Jurkat, Clone E6-1 (cell line): ENCODE measurements around the gene PTGER4.
"Not testable (repeated sequence)": the region's sequence is repeated elsewhere in the genome, so short reads cannot be mapped to it uniquely, and the experiment has no call there.

ENCODE experiments used
- DNase-seq: peaks from one replicate; pipeline ENCODE4 v3.0.0-alpha.2; 2011; ENCODE audit warnings: low read depth, low spot score
- H3K4me3 ChIP-seq: 2 replicates; pipeline ENCODE4 v1.5.1; 2011; ENCODE audit warnings: mild to moderate bottlenecking, low read length, control low read depth, moderate library complexity

PTGER4 gene

DNA sequence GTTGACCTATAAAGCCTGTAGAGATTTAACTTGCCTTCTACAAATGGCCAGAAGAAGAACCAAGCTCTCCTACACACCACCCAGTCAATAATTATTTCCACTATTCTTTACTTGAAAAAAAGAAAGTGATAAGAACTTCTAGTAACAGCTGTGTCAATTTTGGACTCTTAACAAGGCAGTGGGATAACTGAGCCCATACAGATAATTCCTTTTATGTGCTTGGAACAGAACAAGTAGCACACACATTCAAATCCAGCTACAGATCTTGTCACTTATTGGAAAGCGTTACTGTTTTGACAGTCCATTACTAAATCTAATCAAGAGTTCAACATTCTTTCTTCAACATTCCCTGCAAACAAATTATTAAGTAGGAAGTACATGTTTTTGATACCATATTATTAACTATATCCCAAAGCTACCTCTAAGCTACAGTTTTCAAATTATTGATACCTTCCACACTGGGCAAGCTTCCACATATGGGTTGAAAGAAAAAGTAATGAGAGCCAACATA, 6.3 kb downstream of the PTGER4 start:
- DNase-seq = no peak
- H3K4me3 ChIP-seq = no peak overlapping the region

DNA sequence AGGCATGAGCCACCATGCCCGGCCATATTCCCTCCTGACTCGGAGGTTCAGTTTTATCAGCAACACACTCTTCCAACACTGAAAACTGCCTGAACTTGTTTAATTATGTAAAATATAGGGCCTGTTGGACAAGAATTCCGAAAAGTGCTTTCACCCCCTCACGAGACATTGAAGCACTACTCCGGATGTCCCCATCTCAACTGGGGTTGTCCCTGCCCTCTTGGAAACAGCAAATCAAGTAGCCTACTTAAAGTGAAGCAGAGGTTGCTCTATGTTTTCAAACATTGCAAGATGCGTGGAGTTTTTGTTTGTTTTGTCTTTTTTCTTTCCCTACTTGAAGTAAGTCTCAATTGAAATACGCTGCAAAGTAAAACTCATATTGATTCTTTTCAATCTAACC, 7.6 kb downstream of the PTGER4 start:
- no peak for DNase-seq
- H3K4me3 ChIP-seq = no peak overlapping the region

DNA sequence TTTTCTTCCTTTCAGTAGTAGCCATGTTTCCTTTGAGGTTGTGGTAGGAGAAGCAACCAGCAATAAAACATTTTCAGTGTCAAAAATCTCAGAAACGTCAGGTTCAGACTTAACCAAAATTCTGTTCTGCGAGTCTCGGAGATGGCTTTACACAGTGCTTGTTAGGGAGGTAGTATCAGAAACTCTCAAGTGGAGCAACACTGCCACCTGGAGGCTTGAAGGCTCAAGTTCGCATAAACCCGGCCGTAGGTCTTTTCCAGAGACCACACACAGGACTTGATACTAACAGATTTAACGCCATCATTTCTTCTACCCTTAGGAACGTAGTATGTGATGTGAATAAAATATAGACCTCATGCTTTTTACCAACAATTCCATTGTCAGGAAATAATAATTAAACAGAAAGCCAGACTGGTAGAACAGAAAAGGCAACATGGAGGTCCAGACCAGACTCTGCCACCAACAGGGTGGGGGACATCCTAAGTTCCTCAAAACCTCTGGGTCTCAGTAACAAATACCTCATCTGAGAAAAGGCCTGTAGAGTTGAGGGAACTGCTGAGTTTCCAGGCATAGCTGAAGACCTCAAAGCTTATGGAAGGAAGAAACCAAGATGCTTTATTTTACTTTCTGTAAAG, 8.5 kb downstream of the PTGER4 start:
- H3K4me3 ChIP-seq = no peak overlapping the region
- peak; percentile 90 for DNase-seq

DNA sequence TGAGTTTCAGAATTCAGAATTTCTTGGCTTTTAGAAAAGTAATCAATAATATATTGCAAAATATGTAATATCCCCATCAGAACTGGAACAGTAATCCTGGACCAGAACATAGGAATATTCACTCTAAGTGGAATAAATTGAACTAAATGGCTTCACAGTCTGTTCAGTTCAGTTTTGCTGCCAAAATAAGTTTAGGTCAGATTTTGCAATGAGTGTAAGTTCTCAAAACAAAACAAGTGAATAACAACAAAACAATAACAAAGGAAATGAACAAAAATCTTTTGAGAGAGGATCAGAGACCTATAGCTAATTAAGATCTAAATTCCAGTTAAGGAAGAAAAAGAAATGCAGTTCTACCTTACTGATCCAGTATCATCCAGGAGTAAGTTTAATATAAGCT, 9.3 kb downstream of the PTGER4 start:
- DNase-seq = no peak
- no peak overlapping the region for H3K4me3 ChIP-seq

DNA sequence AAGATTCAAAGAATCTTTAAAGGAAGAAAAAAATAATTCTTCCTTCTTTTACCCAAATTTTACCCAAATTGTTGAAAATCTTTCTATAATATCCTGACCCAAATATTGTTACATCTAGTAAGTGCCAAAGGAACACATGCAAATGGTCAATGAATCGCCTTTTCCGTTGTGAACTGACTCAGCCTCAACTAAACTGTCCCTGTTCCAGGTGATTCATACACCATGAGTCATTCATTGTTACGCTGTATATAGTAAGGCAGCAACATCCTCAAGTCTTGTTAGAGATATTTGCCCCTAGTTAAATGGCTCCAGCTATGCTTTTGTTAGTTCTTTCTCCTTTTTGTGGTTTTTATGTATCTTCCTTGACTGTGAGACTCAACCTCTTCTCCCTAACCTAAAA, 9.7 kb downstream of the PTGER4 start:
- H3K4me3 ChIP-seq = no peak overlapping the region
- DNase-seq = no peak

DNA sequence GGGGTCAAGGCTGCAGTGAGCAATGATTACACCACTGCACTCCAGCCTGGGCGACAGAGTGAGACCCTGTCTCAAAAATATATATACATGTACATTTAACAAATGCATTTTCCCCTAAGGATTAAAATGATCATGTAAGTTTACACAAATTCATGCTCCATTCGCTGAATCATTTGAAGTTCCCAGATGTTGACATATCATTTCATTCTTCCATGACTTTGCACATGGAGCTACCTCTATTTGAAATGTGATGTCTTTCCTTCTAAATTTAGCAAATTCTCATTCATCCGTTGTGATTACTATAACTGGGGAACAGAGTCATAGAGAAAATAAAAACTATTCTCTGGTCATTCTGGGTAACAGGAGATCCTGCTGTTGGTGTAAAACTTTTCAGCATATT, 10.6 kb downstream of the PTGER4 start:
- no peak overlapping the region for H3K4me3 ChIP-seq
- DNase-seq = no peak

DNA sequence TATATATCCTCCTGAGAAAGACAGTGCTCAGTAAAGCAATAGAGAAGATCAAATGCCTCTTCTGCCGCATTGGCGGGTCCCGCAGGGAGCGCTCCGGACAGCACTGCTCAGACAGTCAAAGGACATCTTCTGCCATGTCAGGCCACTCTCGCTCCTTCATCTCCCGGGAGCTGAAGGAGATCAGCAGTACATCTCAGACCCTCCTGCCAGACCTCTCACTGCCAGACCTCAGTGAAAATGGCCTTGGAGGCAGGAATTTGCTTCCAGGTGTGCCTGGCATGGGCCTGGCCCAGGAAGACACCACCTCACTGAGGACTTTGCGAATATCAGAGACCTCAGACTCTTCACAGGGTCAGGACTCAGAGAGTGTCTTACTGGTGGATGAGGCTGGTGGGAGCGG, 12.2 kb downstream of the PTGER4 start:
- DNase-seq = no peak
- no peak overlapping the region for H3K4me3 ChIP-seq

DNA sequence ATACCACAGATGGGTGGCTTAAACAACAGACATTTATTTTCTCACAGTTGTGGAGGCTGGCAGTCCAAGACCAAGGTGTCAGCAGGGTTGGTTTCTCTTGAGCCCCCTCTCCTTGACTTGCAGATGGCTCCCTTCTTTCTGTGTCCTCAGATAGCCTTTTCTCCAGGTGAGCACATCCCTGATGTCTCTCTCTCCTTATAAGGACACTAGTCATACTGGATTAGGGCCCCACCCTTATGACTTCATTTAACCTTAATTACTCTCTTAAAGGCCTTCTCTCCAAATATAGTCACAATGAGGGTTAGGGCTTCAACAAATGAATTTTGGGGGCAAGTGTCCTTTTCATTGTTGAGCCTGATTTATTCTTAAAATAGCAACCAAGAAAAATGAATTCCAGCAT, 14.7 kb downstream of the PTGER4 start:
- H3K4me3 ChIP-seq = no peak overlapping the region
- no peak for DNase-seq

DNA sequence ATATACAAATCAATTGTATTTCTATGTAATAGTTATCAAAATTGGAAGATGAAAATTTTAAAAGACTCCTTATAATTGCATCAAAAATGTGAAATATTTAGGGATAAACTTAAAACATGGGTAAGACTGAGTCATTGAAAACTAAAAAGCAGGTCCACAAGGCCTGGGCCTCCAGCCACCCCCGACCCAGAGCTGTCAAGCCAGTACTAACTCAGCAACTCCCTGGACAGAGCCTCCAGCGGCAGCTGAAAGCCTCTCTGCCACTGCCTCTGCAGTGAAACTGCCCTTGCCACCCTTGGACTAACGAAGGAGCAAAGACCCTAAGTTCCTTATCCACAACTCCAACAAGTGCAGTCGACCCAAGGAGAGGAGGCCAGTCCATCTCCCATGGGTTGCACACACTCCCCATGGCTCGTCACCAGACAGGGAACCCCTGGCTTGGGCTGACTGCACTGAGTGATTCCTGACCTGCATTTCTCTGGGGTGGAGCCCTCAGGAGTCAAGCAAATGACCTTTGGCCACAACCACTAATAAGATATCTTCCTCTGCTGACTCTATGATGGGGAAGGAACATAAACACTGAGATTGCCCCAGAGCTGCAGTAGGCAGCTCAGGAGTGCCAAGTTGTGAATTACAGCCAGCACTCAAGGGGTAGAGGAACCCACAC, 20.5 kb downstream of the PTGER4 start:
- DNase-seq = no peak
- H3K4me3 ChIP-seq = no peak overlapping the region

DNA sequence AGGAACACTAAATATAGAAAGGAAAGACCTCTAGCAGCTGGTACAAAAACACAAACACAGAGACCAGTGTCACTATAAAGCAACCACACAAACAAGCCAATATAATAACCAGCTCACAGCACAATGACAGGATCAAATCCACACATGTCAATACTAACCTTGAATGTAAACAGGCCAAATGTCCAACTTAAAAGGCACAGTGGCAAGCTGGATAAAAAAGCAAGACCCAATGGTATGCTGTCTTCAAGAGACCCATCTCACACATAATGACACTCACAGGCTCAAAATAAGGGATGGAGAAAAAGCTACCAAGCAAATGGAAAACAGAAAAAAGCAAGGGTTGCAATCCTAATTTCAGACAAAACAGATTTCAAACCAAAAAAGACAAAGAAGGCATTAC, 22.3 kb downstream of the PTGER4 start:
- H3K4me3 ChIP-seq, DNase-seq: not testable (repeated sequence)

DNA sequence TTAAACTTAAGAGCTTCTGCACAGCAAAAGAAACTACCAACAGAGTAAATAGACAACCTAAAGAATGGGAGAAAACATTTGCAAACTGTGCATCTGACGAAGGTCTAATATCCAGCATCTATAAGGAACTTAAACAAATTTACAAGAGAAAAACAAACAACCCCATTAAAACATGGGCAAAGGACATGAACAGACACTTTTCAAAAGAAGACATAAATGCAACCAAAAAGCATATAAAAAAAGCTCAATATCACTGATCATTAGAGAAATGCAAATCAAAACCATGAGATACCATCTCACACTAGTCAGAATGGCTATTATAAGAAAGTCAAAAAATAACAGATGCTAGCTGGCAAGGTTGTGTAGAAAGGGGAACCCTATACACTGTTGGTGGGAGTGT, 25.8 kb downstream of the PTGER4 start:
- DNase-seq, H3K4me3 ChIP-seq: not testable (repeated sequence)

DNA sequence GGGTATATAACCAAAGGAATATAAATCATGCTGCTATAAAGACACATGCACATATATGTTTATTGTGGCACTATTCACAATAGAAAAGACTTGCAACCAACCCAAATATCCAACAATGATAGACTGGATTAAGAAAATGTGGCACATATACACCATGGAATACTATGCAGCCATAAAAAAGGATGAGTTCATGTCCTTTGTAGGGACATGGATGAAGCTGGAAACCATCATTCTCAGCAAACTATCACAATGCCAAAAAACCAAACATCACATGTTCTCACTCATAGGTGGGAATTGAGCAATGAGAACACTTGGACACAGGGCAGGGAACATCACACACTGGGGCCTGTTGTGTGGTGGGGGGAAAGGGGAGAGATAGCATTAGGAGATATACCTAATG, 30.9 kb downstream of the PTGER4 start:
- DNase-seq, H3K4me3 ChIP-seq: not testable (repeated sequence)

DNA sequence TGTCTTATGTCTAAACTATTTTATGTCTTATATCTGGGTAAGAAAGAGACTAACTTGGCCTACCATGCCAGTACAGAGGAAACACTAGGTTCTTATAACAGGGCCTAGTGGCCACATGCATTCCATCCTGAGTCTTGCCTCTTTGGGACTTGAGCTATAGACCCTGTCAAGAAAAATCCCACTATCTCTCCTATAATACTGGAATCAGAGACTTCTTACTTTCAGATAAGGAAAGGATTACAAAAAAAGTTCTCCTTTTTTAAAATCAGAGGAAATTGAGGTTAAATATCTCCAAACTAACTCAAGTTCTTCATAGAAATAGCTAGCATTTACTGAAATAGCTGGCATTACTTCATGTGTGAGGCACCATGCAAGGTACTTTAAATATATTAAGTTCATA, 34.3 kb downstream of the PTGER4 start:
- no peak for DNase-seq
- no peak overlapping the region for H3K4me3 ChIP-seq

DNA sequence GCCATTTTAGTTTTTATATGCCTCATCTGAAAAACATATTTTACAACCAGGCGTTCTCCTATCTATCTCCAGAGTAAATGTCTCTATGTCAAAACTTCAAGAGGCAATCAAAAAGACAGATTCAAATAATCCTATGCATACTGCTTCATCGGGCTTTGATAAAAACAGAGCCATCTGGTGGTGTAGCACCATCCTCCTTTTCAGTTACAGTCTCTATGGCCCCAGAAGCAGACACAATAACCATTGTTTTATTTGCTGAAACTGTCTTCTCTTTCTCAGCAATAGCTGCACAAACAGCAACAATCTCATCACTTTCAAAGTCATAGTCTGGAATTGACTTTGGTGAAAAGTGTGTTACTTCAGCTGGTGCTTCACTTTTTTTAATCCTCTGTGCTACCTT, 36.3 kb downstream of the PTGER4 start:
- no peak for DNase-seq

DNA sequence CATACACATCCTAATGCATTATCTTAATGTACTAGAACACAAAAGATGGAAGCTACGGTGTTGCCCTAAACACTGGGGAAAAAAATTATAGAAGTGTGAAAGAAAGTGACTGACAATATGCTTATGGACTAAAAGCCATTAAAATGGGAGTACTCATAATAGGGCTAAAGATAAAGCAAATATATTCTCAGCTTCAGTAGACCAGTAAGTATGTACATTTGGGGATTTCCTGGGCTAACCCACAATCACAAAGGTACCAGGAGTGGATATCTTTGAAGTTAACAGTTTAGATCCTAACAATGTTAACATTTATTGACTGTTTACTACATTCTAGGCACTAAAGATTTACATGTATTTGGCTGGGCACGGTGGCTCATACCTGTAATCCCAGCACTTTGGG, 36.9 kb downstream of the PTGER4 start:
- no peak overlapping the region for H3K4me3 ChIP-seq
- DNase-seq = no peak

More for the DNA sequence above, 36.3 kb downstream of the PTGER4 start:
- no peak overlapping the region for H3K4me3 ChIP-seq

DNA sequence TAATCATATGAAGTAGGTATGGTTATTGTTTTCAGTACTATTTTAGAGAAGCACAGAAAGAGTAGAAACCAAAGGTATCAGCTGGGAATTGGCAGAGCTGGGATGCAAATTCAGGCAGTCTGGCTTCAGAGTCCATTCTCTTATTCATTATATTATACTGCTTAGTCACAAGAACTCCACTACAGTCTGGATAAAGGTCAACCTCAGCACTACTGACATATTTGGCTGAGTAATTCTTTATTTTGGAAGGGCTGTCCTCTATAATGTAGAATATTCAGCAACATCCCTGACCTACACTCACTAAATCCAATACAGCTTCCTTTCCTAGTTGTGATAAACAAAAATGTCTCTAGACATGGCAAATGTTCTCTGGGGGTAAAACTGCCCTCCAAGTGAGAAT, 37.6 kb downstream of the PTGER4 start:
- H3K4me3 ChIP-seq = no peak overlapping the region
- no peak for DNase-seq

DNA sequence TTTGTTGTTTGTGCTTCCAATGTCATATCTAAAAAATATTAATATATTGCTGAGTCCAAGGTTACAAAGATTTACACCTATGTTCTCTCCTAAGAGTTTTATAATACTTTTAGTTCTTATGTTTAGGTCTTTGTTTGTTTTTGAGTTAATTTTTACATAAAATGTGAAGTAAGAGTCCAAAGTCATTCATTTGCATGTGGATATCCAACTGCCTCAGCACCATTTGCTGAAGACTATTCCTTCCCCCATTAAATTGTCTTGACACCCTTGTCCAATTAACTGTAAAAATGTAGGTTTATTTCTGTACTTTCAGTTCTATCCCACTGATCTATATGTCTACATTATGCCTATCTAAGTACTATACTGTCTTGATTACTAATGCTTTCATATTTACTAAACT, 40.4 kb downstream of the PTGER4 start:
- DNase-seq = no peak
- no peak overlapping the region for H3K4me3 ChIP-seq

DNA sequence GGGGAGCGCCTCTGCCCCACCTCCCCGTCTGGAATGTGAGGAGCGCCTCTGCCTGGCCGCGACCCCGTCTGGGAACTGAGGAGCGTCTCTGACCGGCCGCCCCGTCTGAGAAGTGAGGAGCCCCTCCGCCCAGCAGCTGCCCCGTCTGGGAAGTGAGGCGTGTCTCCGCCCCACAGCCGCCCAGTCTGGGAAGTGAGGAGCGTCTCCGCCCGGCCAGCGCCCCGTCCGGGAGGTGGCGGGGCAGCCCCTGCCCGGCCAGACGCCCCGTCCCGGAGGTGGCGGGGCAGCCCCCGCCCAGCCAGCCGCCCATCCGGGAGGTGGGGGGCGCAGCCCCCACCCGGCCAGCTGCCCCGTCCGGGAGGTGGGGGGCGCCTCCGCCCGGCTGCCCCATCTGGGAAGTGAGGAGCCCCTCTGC, 42.8 kb downstream of the PTGER4 start:
- H3K4me3 ChIP-seq, DNase-seq: not testable (repeated sequence)

DNA sequence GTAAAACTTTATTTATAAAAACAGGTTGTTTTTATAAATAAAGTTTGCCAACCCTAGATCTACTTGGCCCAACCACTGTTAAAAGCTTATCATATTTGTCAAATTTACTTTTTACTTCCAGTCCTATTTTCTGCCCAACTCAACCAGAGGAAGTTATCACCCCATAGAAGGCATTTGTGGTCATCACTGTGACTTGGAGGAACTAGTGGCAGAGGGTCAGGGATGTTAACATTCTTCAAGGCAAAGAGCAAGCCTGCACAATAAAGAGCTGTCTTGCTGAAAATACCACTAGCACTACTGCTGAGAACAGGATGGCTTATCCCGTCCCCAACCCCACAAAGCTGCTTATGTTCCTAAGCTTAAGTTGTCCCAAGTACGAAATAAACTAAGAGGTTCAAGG, 53.7 kb downstream of the PTGER4 start:
- DNase-seq = no peak

DNA sequence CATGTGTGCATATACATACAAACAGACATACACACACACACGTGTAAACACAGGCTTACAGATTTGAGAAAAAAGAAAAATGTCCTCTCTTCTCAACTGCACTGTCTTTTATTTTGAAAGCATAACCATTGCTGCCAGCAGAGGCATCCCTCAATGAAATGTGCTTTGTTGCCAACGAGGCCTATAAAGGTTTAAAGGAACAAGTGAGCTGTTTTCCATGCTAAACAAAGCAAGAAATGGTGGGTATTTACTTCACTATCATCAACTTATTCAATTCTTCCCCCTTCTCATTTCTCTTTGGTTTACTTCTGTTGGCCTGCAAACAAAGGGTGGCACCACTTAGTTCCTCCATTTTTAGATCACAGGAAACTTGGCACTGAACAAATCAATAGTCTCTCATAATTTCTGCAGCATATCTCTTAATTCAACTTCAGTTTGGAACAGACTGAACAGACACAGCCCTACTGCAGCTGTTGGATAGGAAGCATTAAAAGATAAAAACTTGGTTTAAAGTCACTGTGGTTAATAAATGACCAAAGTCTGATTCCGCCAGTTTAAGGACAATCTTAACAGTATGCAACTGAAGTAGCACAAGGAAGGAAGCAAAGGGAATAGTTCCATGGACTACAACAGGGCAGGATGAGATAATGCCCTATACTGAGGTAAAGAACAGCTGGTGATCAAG, 54.3 kb downstream of the PTGER4 start:
- DNase-seq = no peak
- no peak overlapping the region for H3K4me3 ChIP-seq

More for the DNA sequence above, 53.7 kb downstream of the PTGER4 start:
- H3K4me3 ChIP-seq = no peak overlapping the region
